GM21825 (cell line): ENCODE data around the gene P4HA2.
"Not testable (repeated sequence)": the region's sequence is repeated elsewhere in the genome, so short reads cannot be mapped to it uniquely, and the experiment has no call there.

Experiments
- ATAC-seq: cut with Tn5 transposase; IDR thresholded peaks from one replicate; pipeline ENCODE4 v1.9.1; 2021; ENCODE audit warnings: mild to moderate bottlenecking, moderate library complexity; ENCODE audit not compliant: unreplicated experiment

The P4HA2 gene

DNA sequence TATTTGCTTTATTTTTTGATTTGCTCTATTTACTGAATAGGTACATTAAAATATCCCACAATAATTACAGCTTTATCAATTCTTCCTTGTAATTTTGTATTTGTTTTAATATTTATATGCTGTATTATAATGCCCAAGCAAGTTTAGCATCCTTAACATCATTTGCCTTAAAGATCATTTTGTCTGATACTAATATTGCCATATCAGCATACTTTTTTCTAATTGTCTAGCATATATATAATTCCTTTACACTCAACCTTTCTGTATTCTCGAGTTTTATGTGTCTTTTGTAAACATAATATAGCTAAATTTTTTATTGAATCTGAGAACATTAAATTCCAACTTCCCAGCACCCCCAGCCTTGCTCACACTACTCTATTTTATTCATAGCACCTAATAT lies 64.7 kb downstream of the P4HA2 start:
- no peak for ATAC-seq

DNA sequence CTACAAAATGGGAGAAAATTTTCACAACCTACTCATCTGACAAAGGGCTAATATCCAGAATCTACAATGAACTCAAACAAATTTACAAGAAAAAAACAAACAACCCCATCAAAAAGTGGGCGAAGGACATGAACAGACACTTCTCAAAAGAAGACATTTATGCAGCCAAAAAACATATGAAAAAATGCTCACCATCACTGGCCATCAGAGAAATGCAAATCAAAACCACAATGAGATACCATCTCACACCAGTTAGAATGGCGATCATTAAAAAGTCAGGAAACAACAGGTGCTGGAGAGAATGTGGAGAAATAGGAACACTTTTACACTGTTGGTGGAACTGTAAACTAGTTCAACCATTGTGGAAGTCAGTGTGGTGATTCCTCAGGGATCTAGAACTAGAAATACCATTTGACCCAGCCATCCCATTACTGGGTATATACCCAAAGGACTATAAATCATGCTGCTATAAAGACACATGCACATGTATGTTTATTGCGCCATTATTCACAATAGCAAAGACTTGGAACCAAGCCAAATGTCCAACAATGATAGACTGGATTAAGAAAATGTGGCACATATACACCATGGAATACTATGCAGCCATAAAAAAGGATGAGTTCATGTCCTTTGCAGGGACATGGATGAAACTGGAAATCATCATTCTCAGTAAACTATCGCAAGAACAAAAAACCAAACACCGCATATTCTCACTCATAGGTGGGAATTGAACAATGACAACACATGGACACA lies 65.9 kb downstream of the P4HA2 start:
- ATAC-seq = not testable (repeated sequence)

DNA sequence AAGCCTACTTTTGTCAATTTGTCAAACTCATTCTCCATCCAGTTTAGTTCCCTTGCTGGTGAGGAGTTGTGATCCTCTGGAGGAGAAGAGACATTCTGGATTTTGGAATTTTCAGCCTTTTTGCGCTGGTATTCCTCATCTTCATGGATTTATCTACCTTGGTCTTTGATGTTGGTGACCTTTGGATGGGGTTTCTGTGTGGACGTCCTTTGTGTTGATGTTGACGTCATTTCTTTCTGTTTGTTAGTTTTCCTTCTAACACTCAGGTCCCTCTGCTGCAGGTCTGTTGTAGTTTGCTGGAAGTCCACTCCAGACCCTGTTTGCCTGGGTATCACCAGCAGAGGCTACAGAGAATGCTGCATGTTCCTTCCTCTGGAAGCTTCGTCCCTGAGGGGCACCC lies 71.2 kb downstream of the P4HA2 start:
- ATAC-seq = no peak

DNA sequence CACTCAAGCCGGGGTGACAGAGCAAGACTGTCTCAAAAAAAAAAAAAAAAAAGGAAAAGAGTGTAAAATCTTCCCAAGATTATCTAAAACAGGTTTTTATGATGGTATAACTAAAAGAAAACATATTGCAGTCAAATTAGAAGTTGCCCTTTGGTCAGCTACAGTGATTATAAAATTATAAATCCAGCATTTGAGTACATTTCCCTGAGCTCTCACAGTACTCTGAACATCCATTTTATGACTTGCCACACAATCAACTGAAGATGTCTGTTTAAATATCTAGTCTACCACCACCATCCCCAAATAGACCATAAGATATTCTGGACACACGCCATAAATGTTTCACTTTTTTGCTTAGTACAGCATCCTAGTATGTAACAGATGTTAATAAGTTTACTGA lies 77.1 kb downstream of the P4HA2 start:
- ATAC-seq = no peak

DNA sequence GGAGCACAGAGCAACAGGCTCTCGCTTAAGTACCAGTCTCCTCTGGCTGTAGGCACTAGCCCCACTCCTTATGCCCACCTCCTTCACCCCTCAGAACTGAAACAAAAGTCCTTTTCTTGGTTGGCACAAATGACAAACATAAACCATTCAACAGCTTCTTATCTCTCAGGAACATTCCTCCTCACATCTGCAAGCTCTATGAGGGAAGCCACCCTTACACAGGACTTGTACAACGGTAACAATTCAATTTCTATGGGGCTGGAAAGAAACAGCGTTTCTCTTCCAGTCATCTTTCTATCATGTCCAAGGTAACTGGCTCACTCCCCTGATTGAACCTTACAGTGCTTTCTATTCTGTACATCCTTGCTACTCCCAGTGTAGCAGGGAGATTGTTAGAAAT lies 80.0 kb downstream of the P4HA2 start:
- ATAC-seq = no peak

DNA sequence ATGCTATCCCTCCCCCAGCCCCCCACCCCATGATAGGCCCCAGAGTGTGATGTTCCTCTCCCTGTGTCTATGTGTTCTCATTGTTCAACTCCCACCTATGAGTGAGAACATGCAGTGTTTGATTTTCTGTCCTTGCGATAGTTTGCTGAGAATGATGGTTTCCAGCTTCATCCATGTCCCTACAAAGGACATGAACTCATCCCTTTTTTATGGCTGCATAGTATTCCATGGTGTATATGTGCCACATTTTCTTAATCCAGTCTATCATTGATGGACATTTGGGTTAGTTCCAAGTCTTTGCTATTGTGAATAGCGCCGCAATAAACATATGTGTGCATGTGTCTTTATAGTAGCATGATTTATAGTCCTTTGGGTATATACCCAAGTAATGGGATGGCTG lies 82.3 kb downstream of the P4HA2 start:
- not testable (repeated sequence) for ATAC-seq

DNA sequence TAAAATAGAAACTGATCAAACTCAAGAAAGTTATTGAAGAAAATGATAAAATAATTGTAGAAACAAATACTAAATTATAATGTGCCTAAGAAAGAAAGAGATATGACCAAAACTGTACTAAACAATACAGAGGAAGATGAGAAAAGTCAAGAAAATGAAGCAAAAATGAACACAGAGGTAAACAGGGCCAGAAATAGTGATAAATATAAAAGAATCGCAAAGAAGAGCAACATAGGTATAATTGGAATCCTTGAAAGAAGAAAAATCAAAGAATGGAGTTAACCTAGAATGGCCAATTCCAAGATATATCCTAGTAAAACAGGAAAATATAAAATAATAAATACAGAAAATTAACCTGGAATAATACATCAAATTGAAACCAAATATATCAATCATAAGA lies 84.5 kb downstream of the P4HA2 start:
- ATAC-seq = no peak

DNA sequence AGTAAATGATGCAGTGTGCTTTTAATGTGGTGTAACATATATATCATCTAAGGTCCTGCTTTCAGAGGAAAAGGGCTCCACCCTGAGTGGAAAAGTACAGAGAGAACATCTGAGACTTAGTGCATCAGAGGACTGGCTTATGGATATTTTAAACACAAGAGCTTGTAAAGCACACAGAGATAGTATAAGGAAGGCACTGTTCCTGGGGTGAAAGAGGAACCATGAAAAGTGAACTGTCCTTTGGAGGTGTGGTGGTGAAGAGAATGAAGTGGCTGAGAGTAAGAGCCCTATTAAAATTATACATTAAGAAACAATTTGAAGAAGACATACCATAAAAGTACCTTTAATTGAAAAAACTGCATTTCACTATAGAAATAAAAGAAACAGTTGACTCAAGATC lies 85.2 kb downstream of the P4HA2 start:
- no peak for ATAC-seq
